Hepatocyte (in vitro differentiated cells): ENCODE measurements around the gene CACNG6.

ENCODE experiments used
- EZH2 ChIP-seq: fragments of 200-600 bp; sonication (generic); IDR thresholded peaks from 2 replicates; pipeline ENCODE4 v1.6.1; 2016; ENCODE audit warnings: antibody characterized with exemption, mild to moderate bottlenecking, borderline replicate concordance
- EZH2phosphoT487 ChIP-seq: fragments of 200-600 bp; sonication (generic); IDR thresholded peaks from one replicate; pipeline ENCODE4 v1.6.1; 2018; ENCODE audit warnings: antibody characterized with exemption, mild to moderate bottlenecking, low read depth, moderate library complexity; ENCODE audit not compliant: unreplicated experiment, severe bottlenecking
- TF ChIP-seq, protein P1 (sequence below): fragments of 200-600 bp; sonication (generic); IDR thresholded peaks from 2 replicates; pipeline ENCODE4 v1.5.1; 2016; ENCODE audit warnings: antibody characterized with exemption, mild to moderate bottlenecking; ENCODE audit not compliant: poor library complexity

DNA sequence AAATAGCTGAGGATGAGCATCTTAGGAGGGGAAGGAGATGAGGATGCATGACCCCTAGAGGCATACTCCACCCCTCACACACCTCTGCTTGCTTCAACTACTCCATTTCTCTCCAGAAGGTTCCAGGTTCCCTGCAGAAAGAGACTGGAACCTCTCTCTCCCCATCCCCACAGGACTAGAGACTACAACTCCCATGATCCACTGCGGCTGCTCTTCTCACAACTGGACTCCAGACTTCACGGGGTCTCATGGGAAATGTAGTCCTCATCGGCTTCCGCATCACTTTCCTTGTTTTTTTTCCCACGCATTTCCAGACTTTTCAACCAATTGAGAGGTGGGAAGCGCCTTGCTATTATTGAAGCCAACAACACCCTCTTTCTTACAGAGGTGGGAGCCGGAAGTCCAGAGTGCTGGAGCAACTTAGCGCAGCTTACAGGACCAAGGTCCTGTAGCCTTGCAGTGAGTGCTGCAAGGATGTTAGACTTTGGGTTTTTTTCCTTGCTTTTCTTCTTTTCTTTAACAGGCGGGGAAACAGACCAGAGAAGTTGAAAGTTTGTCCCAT is 13.9 kb upstream of the CACNG6 start:
- no peak for TF ChIP-seq EZH2
- TF ChIP-seq, protein P1, sequence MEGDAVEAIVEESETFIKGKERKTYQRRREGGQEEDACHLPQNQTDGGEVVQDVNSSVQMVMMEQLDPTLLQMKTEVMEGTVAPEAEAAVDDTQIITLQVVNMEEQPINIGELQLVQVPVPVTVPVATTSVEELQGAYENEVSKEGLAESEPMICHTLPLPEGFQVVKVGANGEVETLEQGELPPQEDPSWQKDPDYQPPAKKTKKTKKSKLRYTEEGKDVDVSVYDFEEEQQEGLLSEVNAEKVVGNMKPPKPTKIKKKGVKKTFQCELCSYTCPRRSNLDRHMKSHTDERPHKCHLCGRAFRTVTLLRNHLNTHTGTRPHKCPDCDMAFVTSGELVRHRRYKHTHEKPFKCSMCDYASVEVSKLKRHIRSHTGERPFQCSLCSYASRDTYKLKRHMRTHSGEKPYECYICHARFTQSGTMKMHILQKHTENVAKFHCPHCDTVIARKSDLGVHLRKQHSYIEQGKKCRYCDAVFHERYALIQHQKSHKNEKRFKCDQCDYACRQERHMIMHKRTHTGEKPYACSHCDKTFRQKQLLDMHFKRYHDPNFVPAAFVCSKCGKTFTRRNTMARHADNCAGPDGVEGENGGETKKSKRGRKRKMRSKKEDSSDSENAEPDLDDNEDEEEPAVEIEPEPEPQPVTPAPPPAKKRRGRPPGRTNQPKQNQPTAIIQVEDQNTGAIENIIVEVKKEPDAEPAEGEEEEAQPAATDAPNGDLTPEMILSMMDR = no peak
- no peak for TF ChIP-seq EZH2phosphoT487
